Spleen (tissue), 7 donors: ENCODE results near the gene CUL7.

Experiments used
- POLR2A ChIP-seq, 3 donors: fragments of 450-650 bp; IDR thresholded peaks; one replicate each; pipeline ENCODE4 v1.5.1; 2017; ENCODE audit warnings: antibody characterized with exemption in 3 of 3, mild to moderate bottlenecking in 1 of 3
- POLR2AphosphoS5 ChIP-seq, 3 donors: sonication (generic); formaldehyde crosslinking; IDR thresholded peaks; one replicate each; pipeline ENCODE4 v1.5.1; 2017; ENCODE audit warnings: antibody characterized with exemption in 3 of 3
- TF ChIP-seq, protein P1 (sequence below), 11 experiments: fragments of 200-600 bp in 7 of 11; fragments of 450-650 bp in 4 of 11; sonication (generic) in 4 of 11; IDR thresholded peaks in 8 of 11; conservative IDR thresholded peaks in 3 of 11; 1 replicate in 7 of 11; 2 replicates in 4 of 11; pipeline versions ENCODE4 v1.4.0 to v1.8.0; 2016 to 2021; ENCODE audit warnings: antibody characterized with exemption in 11 of 11, inconsistent platforms in 4 of 11, mild to moderate bottlenecking in 1 of 11
- donor health status: DM: no; HTN: no; CAD: no; lungs with moderate emphysema.
- donor health status: DM: no; HTN: no; CAD: no.
- donor health status: DM: no; HTN: no; CAD: no.

GRCh38 chr6:43007126-43007525 lies 46.5 kb downstream of the CUL7 start:
- TF ChIP-seq POLR2A (IDR thresholded peaks at IDR 0.05) (no peak), POLR2AphosphoS5 (IDR thresholded peaks at IDR 0.05) (peak in 2 of 3 donors; percentile 1 to 15)
- TF ChIP-seq, protein P1, sequence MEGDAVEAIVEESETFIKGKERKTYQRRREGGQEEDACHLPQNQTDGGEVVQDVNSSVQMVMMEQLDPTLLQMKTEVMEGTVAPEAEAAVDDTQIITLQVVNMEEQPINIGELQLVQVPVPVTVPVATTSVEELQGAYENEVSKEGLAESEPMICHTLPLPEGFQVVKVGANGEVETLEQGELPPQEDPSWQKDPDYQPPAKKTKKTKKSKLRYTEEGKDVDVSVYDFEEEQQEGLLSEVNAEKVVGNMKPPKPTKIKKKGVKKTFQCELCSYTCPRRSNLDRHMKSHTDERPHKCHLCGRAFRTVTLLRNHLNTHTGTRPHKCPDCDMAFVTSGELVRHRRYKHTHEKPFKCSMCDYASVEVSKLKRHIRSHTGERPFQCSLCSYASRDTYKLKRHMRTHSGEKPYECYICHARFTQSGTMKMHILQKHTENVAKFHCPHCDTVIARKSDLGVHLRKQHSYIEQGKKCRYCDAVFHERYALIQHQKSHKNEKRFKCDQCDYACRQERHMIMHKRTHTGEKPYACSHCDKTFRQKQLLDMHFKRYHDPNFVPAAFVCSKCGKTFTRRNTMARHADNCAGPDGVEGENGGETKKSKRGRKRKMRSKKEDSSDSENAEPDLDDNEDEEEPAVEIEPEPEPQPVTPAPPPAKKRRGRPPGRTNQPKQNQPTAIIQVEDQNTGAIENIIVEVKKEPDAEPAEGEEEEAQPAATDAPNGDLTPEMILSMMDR (IDR thresholded peaks at IDR 0.05 in 8 of 11, conservative IDR thresholded peaks at IDR 0.05 in 3 of 11) = no peak
